T-helper 22 cell (primary cell): ENCODE measurements around the gene CPED1.
"Not testable (repeated sequence)": the region's sequence is repeated elsewhere in the genome, so short reads cannot be mapped to it uniquely, and the experiment has no call there.

Experiments
- DNase-seq: peaks from one replicate; pipeline ENCODE4 v3.0.0-alpha.2; 2020; ENCODE audit warnings: low read depth

CPED1 gene

DNA sequence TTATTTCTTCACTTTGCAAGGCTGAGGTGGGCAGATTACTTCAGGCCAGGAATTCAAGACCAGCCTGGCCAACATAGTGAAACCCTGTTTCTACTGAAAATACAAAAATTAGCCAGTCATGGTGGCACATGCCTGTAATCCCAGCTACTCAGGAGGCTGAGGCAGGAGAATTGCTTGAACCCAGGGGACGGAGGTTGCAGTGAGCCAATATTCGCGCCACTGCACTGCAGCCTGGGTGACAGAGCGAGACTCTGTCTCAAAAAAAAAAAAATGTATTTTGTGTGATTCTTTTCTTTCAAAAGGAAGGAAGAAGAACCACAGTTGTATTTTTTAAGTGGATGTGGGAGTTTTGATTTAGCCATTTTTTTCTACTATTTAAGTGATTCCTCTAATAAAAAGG, 195.4 kb downstream of the CPED1 start:
- DNase-seq: not testable (repeated sequence)

DNA sequence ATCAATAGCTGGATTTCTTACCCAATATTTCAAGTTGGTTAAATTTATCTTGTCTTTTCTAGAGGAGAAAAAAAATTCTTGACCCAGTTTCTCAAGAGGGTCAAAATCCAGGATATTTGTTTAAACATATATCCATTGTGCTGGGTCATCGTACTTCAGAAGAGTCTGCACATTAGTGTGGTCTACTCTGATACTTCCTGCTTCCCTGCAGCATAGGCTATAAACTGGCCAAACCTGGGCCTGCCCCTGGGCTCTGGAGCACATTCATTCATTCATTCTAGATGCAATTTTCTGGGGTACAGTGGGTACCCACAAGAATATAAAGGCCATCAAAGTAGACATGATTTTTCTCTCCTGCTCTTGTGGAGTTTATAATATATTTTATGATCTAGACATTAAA, 198.2 kb downstream of the CPED1 start:
- DNase-seq: no peak

- no peak for DNase-seq
Observed at GRCh38 chr7:121187222-121187621, 198.7 kb downstream of the CPED1 start.

GRCh38 chr7:121187676-121188075, 199.2 kb downstream of the CPED1 start:
- no peak for DNase-seq

GRCh38 chr7:121192834-121193233, 204.3 kb downstream of the CPED1 start:
- no peak for DNase-seq

GRCh38 chr7:121195010-121195409, 206.5 kb downstream of the CPED1 start:
- no peak for DNase-seq

GRCh38 chr7:121195874-121196273, 207.4 kb downstream of the CPED1 start:
- DNase-seq: no peak

DNA sequence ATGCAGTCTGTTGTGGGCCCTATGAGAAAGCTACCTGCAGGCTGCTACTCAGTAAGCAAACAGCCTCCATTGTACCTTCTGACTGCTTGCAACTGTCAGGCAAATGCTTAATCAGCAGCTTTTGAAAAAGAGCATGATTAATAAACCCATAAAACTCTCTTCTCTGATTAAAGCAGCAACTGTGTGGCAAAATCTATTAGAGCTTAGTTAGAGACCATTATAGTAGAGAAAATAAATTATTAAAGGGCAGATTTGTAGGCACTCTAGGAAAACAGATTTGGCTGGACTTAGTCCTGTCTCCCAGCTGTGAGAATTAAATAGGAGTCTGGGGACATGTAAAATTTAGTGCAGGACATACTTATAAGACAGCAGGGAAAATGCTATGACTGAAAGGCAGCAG, 207.8 kb downstream of the CPED1 start:
- no peak for DNase-seq

GRCh38 chr7:121197455-121197854, 208.9 kb downstream of the CPED1 start:
- DNase-seq: no peak

DNA sequence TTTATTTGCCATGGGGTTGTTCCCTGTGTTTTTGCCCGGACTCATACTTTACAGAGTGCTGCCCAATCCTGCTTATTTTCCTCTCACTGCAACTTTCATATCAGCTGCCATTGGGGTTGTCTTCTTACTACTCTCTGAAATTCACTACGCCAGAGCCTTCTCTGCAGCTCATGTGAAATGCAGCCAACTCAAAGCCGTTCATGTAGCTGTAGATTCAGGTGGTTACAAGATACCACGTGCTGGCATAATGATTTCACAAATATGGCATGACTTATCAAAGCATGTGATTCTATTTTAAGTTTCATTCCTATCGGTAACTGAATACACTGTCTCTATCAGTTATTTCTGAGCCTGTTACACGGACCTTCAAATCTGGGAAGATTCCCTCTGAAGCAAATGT, 210.0 kb downstream of the CPED1 start:
- DNase-seq: no peak

GRCh38 chr7:121202125-121202524, 213.6 kb downstream of the CPED1 start:
- DNase-seq: no peak

DNA sequence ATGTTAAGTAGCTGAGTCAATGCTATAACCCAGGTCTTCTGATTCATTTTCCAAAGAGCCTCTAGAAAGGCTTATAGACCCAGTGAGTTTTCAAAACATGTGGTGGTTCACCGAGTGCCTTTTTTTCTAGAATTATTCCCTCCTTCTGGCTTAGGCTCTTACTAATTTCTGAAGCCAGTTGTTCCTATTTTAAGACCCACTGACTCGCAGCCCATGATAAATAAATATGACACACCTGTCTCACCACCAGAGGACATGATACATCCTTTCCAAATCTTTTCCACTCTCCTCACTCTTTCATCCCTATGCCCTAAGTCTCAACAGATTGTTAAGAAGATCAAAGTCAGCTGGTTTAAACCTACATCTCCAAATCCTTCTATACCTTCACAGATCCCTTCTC, 214.3 kb downstream of the CPED1 start:
- no peak for DNase-seq

GRCh38 chr7:121204537-121204936, 216.0 kb downstream of the CPED1 start:
- DNase-seq: no peak

DNA sequence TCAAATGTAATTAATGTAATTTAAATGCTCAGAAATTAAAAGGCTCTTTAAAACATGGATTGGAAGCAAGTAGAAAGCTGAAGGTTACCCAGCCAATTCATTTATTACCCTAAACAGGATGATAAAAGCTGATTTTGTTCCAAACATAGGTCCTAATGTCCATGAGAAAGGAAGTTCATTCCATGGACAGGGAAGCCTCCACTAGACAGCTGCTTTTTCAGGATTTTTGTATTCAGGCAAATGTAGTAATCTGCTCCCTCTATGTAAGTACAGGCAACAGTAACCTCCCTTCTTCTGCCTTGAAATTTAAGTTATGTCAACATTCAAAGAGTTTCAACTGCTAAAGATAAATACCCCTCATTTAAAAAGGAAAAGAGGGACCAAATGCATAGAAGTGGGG, 217.3 kb downstream of the CPED1 start:
- DNase-seq: no peak

- DNase-seq: no peak
Observed at GRCh38 chr7:121211253-121211652, 222.7 kb downstream of the CPED1 start.

- no peak for DNase-seq
Observed at GRCh38 chr7:121212036-121212435, 223.5 kb downstream of the CPED1 start.

- no peak for DNase-seq
Observed at GRCh38 chr7:121214657-121215056, 226.1 kb downstream of the CPED1 start.

- DNase-seq: no peak
Observed at GRCh38 chr7:121219026-121219425, 230.5 kb downstream of the CPED1 start.

DNA sequence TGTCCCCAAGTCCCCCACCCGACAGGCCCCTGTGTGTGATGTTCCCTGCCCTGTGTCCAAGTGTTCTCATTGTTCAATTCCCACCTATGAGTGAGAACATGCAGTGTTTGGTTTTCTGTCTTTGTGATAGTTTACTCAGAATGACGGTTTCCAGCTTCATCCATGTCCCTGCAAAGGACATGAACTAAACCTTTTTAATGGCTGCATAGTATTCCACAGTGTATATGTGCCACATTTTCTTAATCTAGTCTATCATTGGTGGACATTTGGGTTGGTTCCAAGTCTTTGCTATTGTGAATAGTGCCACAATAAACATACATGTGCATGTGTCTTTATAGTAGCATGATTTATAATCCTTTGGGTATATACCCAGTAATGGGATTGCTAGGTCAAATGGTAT, 232.6 kb downstream of the CPED1 start:
- not testable (repeated sequence) for DNase-seq

- DNase-seq: no peak
Observed at GRCh38 chr7:121228779-121229178, 240.3 kb downstream of the CPED1 start.

- no peak for DNase-seq
Observed at GRCh38 chr7:121235201-121235600, 246.7 kb downstream of the CPED1 start.

GRCh38 chr7:121237601-121238000, 249.1 kb downstream of the CPED1 start:
- DNase-seq: no peak

DNA sequence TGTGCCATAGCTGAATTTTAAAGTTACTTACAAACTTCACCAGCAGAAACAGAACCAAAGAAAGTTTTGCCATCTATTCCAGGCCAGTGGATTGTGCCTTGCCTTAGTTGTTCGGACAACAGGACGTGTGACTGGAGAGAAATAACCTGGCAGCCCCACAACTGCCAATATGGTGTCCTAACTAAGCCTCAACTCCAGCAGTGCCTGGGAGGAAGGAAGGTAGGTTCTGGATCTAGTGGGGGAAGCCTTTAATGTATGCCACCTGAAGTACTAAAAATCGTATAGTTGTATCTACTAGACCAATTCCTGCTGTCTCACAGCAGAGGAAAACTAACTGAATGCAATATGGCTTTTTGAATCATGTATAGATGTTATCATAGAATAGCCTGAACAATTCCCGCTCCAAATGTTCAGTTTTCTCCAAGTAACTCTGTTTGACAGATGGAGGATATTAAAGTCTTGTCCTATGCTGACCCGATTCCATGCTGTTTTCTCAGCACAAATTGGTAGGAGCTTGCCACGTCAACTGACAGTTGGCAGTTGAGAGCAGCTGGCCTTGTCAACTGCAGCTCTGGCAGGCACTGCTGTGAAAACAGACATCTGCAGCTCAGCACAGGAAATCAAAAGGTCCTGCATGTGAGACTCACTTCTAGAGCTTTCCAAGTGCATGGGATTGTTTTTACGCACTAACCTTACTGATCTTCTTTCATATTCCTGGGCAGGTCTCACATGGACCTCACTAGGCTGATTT, 255.8 kb downstream of the CPED1 start:
- DNase-seq: no peak

- not testable (repeated sequence) for DNase-seq
Observed at GRCh38 chr7:121251367-121251766, 262.9 kb downstream of the CPED1 start.
